ENCODE measurements around the gene CASK. TPM values are rescaled to one million over a fixed set of nuclear protein-coding genes. Genes with fewer than 3 reads are reported as not detected.

CASK gene
- total RNA-seq, 2 donors from 2014 or later = 90.8 to 107 TPM

- Histone ChIP-seq H3K4me1 (no peaks in the 10 kb centered on the region), H3K27me3 (no peaks in the 10 kb centered on the region), H3K27ac (no peak overlapping the region), H3K9me3 (no peaks in the 10 kb centered on the region), H3K36me3 (no peaks in the 10 kb centered on the region), H3K4me3 (no peak overlapping the region), H3K9ac (ENCODE audit: low read depth in 2 of 2, low read length in 2 of 2) (no peak overlapping the region)
- no peak for DNase-seq
- intact Hi-C loops (cut with DNase I) = no loop called here
- TF ChIP-seq CTCF (IDR thresholded peaks at IDR 0.05) = no peak
These were observed 218.3 kb downstream of the CASK start for GRCh38 chrX:41705042-41705441.

GRCh38 chrX:41703574-41704029 is 219.8 kb downstream of the CASK start:
- Histone ChIP-seq H3K9ac (ENCODE audit: low read depth in 2 of 2, low read length in 2 of 2) (no peak overlapping the region), H3K27me3 (no peaks in the 10 kb centered on the region), H3K36me3 (no peaks in the 10 kb centered on the region), H3K4me3 (no peak overlapping the region), H3K4me1 (no peaks in the 10 kb centered on the region), H3K27ac (no peak overlapping the region), H3K9me3 (no peaks in the 10 kb centered on the region)
- DNase-seq = no peak
- TF ChIP-seq CTCF (IDR thresholded peaks at IDR 0.05) = no peak
- intact Hi-C loops (cut with DNase I) = no loop called here

GRCh38 chrX:41695426-41695825 is 227.9 kb downstream of the CASK start:
- no peaks in the 10 kb centered on the region for H3K36me3 ChIP-seq
- no peaks in the 10 kb centered on the region for H3K27me3 ChIP-seq
- no peak overlapping the region for H3K9ac ChIP-seq (ENCODE audit: low read depth in 2 of 2, low read length in 2 of 2)
- H3K27ac ChIP-seq = no peak overlapping the region
- H3K9me3 ChIP-seq = no peaks in the 10 kb centered on the region
- H3K4me3 ChIP-seq = no peak overlapping the region
- no peak for TF ChIP-seq CTCF (IDR thresholded peaks at IDR 0.05)
- DNase-seq = no peak
- no peaks in the 10 kb centered on the region for H3K4me1 ChIP-seq
- intact Hi-C loops (cut with DNase I) = no loop called here

GRCh38 chrX:41693024-41693423 is 230.3 kb downstream of the CASK start:
- Histone ChIP-seq H3K27me3 (no peaks in the 10 kb centered on the region), H3K4me3 (no peak overlapping the region), H3K27ac (no peak overlapping the region), H3K36me3 (no peaks in the 10 kb centered on the region), H3K9ac (ENCODE audit: low read depth in 2 of 2, low read length in 2 of 2) (no peak overlapping the region), H3K4me1 (no peaks in the 10 kb centered on the region), H3K9me3 (no peaks in the 10 kb centered on the region)
- no peak for DNase-seq
- TF ChIP-seq CTCF (IDR thresholded peaks at IDR 0.05) = no peak
- intact Hi-C loops (cut with DNase I) = no loop called here

GRCh38 chrX:41692162-41692749 is 231.1 kb downstream of the CASK start:
- TF ChIP-seq CTCF (IDR thresholded peaks at IDR 0.05) = no peak
- H3K9me3 ChIP-seq = no peaks in the 10 kb centered on the region
- no peaks in the 10 kb centered on the region for H3K27me3 ChIP-seq
- no peak for DNase-seq
- H3K9ac ChIP-seq (ENCODE audit: low read depth in 2 of 2, low read length in 2 of 2) = no peak overlapping the region
- no peak overlapping the region for H3K4me3 ChIP-seq
- intact Hi-C loops (cut with DNase I) = no loop called here
- no peak overlapping the region for H3K27ac ChIP-seq
- no peaks in the 10 kb centered on the region for H3K36me3 ChIP-seq
- H3K4me1 ChIP-seq = no peaks in the 10 kb centered on the region
